GM12878 (cell line): ENCODE data around the gene DCAF11.

ENCODE experiments used
- EED ChIP-seq: sonication (generic); IDR thresholded peaks from 2 replicates; pipeline ENCODE4 v1.6.1; 2016; ENCODE audit warnings: antibody characterized with exemption, low read depth
- FOS ChIP-seq: IDR thresholded peaks from 3 replicates; pipeline ENCODE4 v1.6.1; 2011; ENCODE audit warnings: borderline replicate concordance; ENCODE audit not compliant: insufficient read length; ENCODE audit errors: extremely low read depth
- HDAC2 ChIP-seq: fragments of 200-600 bp; sonication (generic); IDR thresholded peaks from 2 replicates; pipeline ENCODE4 v1.6.1; 2017
- RBBP5 ChIP-seq: fragments of 200-600 bp; sonication (generic); conservative IDR thresholded peaks from 2 replicates; pipeline ENCODE4 v1.6.1; 2016

DNA sequence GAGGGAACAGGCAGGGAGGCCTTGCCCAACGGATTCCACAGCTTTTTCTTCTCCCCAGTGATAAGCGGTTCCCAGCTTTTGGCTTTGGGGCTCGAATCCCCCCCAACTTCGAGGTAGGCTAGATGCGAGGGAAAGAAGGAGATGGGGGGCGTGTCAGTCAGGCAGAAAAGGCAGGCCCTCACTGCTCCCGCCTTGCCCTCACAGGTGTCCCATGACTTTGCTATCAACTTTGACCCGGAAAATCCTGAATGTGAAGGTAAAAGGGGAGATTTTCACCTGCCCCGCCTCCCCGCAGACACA is 38.3 kb upstream of the DCAF11 start:
- TF ChIP-seq FOS (no peak), HDAC2 (no peak), EED (no peak), RBBP5 (no peak)
